Peyer's patch (tissue), 4 donors: ENCODE data around the gene FBXO7.

Experiments
- POLR2A ChIP-seq, 2 donors: fragments of 450-650 bp; IDR thresholded peaks; one replicate each; pipeline ENCODE4 v1.5.1; 2017; ENCODE audit warnings: antibody characterized with exemption in 2 of 2, mild to moderate bottlenecking in 2 of 2, moderate library complexity in 2 of 2
- TF ChIP-seq, protein P1 (sequence below), 6 experiments: fragments of 450-650 bp in 4 of 6; fragments of 200-600 bp in 2 of 6; sonication (generic) in 1 of 6; IDR thresholded peaks; one replicate each; pipeline ENCODE4 v1.5.1; 2017 to 2019; ENCODE audit warnings: antibody characterized with exemption in 6 of 6, mild to moderate bottlenecking in 3 of 6, moderate library complexity in 1 of 6

DNA sequence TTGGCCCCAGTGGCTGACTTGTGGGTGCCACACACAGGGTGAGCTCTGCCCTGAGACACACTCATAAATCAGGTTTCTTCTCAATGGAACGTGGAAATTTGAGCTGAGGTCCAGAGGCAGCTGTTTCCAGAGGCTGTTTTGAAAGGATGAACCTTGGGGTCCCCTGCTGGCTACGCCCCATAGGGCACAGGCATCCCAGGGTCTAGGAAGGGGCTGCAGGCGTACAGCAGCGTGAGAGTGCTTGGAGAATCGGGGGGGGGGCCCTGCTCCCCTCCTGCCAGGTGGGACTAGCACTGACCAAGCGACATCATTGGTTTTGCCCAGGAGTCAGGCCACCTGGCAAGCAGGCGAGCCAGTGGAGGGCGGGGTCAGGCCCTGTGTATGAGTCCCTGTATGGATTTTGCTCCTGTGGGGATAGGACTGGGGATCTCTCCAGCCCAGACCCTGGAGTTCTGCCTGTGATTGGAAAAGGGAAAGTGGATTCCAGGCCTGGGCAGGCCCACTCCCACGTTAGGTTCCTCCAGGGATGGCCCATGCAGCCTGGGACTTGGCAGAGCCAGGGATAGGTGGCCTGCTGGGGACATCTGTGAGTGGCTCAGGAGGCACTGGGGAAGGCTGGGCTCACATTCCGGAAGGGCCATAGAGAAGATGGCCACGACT, 61.0 kb downstream of the FBXO7 start:
- TF ChIP-seq, protein P1, sequence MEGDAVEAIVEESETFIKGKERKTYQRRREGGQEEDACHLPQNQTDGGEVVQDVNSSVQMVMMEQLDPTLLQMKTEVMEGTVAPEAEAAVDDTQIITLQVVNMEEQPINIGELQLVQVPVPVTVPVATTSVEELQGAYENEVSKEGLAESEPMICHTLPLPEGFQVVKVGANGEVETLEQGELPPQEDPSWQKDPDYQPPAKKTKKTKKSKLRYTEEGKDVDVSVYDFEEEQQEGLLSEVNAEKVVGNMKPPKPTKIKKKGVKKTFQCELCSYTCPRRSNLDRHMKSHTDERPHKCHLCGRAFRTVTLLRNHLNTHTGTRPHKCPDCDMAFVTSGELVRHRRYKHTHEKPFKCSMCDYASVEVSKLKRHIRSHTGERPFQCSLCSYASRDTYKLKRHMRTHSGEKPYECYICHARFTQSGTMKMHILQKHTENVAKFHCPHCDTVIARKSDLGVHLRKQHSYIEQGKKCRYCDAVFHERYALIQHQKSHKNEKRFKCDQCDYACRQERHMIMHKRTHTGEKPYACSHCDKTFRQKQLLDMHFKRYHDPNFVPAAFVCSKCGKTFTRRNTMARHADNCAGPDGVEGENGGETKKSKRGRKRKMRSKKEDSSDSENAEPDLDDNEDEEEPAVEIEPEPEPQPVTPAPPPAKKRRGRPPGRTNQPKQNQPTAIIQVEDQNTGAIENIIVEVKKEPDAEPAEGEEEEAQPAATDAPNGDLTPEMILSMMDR (IDR thresholded peaks at IDR 0.05) = no peak
- TF ChIP-seq POLR2A (IDR thresholded peaks at IDR 0.05) = no peak
